OCI-LY7 (cell line): ENCODE measurements around the gene TLNRD1.

Source experiments
- EZH2phosphoT487 ChIP-seq: fragments of 200-600 bp; sonication (generic); IDR thresholded peaks from 2 replicates; pipeline ENCODE4 v1.6.1; 2018; ENCODE audit warnings: low read depth, borderline replicate concordance, mild to moderate bottlenecking, mixed run types, antibody characterized with exemption, low read length, moderate library complexity, mixed read lengths
- TF ChIP-seq, protein P1 (sequence below): fragments of 200-600 bp; sonication (generic); conservative IDR thresholded peaks from 2 replicates; pipeline ENCODE4 v1.5.1; 2014; ENCODE audit warnings: mild to moderate bottlenecking, antibody characterized with exemption, low read length, moderate library complexity, mixed read lengths

DNA sequence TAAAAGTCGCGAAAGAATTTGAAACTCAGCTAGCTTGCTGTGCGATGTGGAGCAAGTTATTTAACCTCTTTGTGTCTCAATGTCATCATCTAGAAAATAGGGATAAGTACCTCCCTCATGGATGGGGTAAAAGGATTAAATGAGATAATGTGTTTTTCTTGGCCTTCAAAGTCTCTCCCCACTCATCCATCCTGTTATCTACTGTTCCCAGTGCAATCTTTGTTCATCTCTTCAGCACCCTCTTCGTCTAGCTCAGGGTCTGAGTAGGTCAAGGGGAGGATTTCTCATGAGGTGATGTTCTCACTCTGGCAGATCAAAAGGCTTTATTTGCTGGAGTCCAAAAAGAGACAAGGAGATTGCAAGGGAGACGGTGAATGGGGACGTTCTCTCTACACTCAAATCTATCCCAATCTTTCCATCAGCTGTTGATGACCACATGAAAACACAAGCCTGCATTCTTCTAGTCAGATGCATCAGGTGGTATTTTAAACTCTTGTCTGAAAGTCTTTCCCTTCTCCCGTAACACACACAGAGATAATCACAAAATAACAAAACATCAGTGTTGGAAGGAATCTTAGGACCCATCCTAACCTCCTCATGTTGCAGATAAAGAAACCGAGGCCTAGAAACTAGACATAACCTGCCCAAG, 12.5 kb upstream of the TLNRD1 start:
- TF ChIP-seq, protein P1, sequence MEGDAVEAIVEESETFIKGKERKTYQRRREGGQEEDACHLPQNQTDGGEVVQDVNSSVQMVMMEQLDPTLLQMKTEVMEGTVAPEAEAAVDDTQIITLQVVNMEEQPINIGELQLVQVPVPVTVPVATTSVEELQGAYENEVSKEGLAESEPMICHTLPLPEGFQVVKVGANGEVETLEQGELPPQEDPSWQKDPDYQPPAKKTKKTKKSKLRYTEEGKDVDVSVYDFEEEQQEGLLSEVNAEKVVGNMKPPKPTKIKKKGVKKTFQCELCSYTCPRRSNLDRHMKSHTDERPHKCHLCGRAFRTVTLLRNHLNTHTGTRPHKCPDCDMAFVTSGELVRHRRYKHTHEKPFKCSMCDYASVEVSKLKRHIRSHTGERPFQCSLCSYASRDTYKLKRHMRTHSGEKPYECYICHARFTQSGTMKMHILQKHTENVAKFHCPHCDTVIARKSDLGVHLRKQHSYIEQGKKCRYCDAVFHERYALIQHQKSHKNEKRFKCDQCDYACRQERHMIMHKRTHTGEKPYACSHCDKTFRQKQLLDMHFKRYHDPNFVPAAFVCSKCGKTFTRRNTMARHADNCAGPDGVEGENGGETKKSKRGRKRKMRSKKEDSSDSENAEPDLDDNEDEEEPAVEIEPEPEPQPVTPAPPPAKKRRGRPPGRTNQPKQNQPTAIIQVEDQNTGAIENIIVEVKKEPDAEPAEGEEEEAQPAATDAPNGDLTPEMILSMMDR, result no peak
- TF ChIP-seq EZH2phosphoT487, result no peak
